Urothelium cell line (cell line): ENCODE measurements around the gene FBXO30.

ENCODE experiments used
- DNase-seq: peaks from one replicate; pipeline ENCODE4 v3.0.0; 2011; ENCODE audit warnings: low spot score, mixed read lengths
- FAIRE-seq: peaks from 2 replicates; lab custom pipeline; 2011; peaks lifted over from hg19 to GRCh38; lab: Jason Lieb, UNC

The FBXO30 gene, protein sequence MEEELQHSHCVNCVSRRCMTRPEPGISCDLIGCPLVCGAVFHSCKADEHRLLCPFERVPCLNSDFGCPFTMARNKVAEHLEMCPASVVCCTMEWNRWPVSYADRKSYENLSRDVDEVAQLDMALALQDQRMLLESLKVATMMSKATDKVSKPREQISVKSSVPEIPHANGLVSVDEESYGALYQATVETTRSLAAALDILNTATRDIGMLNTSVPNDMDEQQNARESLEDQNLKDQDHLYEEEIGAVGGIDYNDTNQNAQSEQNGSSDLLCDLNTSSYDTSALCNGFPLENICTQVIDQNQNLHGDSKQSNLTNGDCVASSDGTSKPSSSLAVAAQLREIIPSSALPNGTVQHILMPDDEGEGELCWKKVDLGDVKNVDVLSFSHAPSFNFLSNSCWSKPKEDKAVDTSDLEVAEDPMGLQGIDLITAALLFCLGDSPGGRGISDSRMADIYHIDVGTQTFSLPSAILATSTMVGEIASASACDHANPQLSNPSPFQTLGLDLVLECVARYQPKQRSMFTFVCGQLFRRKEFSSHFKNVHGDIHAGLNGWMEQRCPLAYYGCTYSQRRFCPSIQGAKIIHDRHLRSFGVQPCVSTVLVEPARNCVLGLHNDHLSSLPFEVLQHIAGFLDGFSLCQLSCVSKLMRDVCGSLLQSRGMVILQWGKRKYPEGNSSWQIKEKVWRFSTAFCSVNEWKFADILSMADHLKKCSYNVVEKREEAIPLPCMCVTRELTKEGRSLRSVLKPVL

GRCh38 chr6:145814501-145815308 is at the start of gene FBXO30:
Gene FBXO30, minus strand, starts transcription at chr6:145814795. Its CDS starts 8,390 bp downstream, at chr6:145806405.
- FAIRE-seq (no peak), DNase-seq (peak; percentile 93)

- no peak for FAIRE-seq
- DNase-seq: no peak
Observed at GRCh38 chr6:145863988-145864616, 49.5 kb upstream of the FBXO30 start.

DNA sequence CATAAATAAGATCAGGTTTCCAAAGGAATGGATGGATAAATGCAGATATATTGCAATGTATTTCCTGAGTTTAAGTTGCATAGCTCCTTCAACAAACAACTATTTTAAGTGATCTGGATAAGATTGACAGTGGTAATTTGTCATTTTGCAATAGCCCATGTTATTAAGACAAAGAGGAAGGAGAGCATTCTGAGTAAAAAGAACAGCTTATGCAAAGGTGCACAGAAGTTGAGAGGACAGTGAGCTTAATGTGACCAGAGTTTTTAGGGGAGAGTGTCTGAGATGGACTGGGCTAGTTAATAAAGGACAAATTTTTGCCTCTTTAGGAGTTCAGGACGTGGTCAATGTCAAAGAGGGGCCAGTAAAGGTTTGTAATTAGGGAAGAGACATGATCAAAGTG is 48.8 kb upstream of the FBXO30 start:
- DNase-seq: no peak
- no peak for FAIRE-seq

DNA sequence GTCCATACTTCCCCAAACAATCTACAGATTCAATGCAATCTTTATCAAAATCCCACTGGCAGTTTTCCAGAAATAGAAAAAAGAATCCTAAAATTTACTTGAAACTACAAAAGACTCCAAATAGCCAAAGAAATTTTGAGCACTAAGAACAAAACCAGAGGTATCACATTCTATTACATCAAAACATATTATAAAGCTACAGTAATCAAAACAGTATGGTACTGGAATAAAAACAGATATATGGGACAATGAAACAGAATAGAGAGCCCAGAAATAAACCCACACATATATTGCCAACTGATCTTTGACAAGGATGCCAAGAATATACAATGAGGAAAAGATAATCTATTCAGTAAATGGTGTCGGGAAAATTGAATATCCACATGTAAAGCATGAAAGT is 46.0 kb upstream of the FBXO30 start:
- no peak for DNase-seq
- FAIRE-seq: no peak

DNA sequence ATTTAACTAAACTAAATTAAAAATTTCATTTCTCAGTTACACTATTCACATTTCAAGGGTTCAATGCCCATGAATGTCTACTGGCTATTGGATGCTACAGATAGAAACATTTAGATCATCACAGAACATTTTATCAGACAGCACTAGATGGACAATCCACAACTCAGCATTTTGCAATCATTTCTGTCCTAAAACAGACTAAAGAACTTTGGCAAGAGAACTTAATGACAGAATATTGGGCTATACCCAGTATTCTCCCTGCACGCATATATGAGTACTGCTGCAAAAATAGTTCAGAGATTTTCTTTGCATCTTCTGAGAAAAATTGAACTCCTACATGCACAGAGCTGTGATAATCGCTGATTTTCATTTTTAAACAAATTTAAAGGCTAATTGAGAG is 36.1 kb upstream of the FBXO30 start:
- DNase-seq (no peak), FAIRE-seq (no peak)

DNA sequence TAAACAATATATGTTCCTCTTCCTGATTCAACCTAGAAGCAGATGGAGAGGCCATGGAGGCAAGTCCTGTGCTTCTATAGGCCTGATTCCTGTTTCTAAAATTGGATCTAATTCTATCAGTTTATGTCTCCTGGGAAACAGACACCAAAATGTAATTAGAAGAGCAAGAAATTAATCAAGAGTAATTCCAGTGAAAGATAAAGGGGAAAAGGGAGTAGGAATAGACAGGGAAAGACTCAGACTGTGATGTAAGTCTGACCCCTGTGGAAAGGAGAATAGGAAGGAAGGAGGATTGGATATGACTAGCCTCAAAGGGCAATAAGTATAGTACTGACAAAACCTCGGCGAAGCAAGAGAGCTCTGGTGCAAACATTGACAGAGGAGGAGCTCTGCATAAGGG is 33.9 kb upstream of the FBXO30 start:
- DNase-seq (no peak), FAIRE-seq (no peak)

GRCh38 chr6:145845557-145845956 is 31.0 kb upstream of the FBXO30 start:
- no peak for FAIRE-seq
- DNase-seq: no peak

DNA sequence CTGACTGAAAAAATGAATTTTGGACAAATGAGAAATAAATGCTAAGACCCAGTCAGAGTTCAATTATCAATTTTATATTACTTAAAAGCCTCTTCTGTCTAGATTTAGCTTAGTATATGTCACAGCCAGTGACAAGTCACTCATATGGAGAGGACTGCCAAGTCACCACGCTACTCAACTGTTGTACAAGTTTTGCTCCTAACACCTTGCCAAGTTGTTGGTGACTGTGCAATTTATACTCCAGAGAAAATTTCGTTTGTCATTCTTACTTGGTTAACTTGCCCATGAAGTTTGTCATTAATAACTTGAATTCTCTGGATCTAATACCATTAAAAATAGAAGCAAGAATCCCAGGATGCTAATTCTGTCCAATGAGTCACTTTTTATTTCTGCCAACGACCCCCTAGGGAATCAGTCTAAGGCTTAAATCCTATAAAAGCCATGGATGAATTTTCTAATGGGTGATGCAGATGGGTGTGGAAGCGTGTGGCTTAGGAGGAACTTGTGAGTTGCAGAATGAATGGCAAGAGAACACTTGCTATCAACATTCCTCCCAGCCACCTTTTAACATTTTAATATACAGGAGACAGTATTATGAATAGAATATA is 30.4 kb upstream of the FBXO30 start:
- no peak for FAIRE-seq
- no peak for DNase-seq

DNA sequence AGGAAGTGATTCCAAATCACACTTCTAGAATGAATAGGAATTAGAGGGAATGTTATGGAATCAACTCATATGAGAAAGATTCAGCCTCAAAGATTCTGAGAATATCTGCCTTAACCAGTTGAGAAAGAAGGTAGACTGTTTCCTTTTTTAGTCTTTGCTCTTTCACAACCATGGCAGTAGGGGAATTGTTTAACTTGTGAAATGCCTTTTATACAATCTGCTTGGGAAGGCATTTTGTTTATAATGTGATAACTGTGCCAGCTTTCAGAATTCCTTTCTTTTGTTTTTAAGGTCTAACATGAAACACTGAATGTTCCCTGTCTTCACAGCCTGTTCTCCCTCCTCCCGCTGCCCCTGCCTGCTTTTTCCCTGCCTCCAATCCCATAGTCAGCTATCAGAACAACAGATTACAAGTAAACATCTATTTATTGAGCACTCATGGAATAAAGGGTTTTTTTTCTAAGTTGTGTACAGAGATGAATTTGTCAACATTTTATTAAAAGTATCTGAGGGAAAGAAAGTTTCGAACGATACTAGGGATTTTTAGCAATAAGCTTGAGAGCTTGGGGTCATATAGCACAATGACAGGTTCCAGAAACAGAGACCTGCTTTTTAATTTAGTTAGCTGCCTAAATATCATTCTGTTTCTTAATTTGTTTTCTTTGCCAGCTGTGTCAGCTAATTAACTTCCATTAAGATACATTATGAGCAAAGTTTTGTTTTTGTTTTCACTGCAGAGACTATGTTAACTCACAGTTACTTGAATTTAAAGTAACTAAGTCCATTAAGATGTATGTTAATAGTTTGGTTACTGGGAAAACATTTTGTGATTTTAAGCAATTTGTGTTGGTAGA is 28.3 kb upstream of the FBXO30 start:
- no peak for DNase-seq
- FAIRE-seq: no peak

- FAIRE-seq: no peak
- no peak for DNase-seq
Observed at GRCh38 chr6:145841668-145842067, 27.1 kb upstream of the FBXO30 start.

DNA sequence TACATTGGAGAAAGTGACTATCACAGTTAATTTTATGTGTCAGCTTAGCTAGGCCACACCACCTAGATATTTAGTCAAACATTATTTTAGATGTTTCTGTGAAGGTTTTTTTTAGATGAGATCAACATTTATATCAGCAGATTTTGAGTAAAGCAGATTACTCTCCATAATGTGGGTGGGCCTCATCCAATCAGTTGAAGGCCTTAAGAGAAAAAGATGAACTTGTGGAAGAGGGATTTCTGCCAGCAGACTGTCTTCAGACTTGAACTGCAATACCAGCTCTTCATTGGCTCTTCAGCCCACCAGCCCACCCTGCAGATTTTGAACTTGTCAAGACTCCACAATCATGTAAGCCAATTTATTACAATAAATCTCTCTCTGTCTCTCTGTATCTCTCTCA is 25.1 kb upstream of the FBXO30 start:
- DNase-seq (no peak), FAIRE-seq (no peak)

DNA sequence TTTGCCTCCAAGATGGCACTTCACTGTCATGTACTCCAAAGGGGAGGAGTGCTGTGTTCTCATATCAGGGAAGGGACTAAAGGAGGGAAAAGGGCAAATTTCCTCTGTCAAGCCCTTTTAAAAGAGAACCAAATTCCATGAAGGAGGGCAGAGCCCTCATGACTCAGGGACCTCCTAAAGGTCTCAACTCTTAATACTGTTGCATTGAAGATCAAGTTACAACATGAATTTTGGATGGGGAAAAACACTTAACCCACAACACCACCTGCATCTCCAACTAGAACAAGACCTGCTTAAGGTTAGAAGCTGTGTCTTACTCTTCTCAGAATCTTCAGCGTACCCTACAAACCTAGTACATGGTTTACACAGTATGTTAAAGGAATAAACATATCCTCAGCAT is 23.7 kb upstream of the FBXO30 start:
- FAIRE-seq: no peak

DNA sequence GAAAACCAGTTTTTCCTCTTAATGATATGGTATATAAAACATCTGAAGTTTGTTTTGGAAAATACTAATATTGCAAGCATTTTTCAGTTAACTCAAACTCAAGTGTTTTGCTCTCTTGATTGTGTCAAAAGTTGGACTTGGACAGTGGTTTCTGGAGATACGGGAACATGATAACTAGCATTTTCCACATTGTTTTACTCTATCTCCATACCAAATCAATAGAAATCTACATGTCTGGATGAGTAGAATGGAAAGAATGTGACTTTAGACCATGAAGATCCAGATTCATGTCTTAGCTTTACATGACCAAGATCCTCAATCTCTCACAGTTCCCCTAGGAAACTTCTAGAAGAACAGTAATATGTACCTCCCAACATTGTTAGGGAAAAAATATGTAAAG is 22.2 kb upstream of the FBXO30 start:
- FAIRE-seq (no peak), DNase-seq (no peak)

More for the DNA sequence above, 23.7 kb upstream of the FBXO30 start:
- no peak for DNase-seq

GRCh38 chr6:145836170-145836569 is 21.6 kb upstream of the FBXO30 start:
- FAIRE-seq: no peak
- DNase-seq: no peak

DNA sequence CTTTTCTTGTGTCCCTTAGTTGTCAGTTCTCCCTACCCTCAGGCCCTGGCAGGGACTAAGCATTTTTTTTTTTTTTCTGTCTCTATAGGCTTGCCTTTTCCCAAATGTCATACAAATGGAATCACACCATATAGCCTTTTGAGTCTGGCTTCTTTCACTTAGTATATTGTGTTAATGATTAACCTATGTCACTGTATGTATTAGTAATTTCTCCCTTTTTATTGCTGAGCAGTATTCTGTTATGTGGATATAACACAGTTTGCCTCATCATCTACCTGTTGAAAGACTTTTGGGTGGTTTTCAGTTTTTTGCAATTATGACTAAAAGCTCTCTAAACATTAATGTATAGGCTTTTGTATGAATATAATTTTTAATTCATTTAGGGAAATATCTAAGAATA is 16.0 kb upstream of the FBXO30 start:
- DNase-seq: no peak
- FAIRE-seq: no peak

GRCh38 chr6:145829950-145830349 is 15.4 kb upstream of the FBXO30 start:
- no peak for FAIRE-seq
- no peak for DNase-seq

- no peak for DNase-seq
- no peak for FAIRE-seq
Observed at GRCh38 chr6:145829102-145829501, 14.5 kb upstream of the FBXO30 start.

GRCh38 chr6:145824344-145824743 is 9.7 kb upstream of the FBXO30 start:
- no peak for FAIRE-seq
- DNase-seq: no peak

GRCh38 chr6:145823328-145823944 is 8.8 kb upstream of the FBXO30 start:
- FAIRE-seq (no peak), DNase-seq (no peak)
